Measurements from ENCODE around the gene BEST1. TPM values are rescaled to one million over a fixed set of nuclear protein-coding genes. Genes with fewer than 3 reads are reported as not detected.

Gene BEST1
- total and polyA plus RNA-seq, 2 of the 13 experiments (the other 11 are each of a cell fraction or from before 2014, with no cell fraction given) = 0.09 to 0.65 TPM

DNA sequence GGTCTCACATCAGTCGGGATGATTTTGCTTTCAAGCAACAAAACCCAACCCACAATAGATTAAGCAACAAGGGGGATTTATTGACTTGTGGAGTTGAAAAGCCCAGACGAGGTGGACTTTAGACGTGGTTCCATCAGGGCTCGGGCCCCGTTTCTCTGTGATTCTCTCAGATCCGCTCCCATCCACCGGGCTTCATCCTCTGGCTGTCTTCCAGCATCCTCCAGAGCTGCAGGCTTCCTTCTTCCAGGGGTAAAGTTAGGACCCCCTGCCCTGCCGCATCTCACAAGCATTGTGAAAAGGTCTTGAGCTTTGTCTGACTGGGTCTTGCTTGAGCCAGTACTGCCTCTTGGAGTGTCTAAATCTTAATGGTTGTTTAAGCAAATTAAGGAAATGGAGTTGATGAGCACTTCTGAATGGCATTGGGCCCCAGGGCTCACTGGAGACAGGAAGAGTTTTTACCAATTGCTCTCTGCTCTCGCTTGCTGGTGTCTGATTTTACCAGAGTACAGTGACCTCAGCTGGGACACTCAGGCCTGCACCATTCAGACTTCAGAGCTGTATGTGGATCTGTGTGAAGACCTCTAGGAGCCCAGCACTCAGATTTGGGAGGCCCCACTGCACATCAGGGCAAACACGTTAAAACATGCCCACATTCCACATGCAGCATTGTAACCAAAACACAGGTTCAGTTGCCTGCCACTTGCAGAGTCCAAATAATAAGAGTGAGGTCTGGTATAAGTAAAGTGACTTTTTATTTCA, 30.8 kb downstream of the BEST1 start (continued):
- peak; percentile 96 for TF ChIP-seq ZBTB7B (CRISPR knock-in tag; IDR thresholded peaks at IDR 0.05)
- no peak for TF ChIP-seq ZNF557 (CRISPR knock-in tag; IDR thresholded peaks at IDR 0.05)
- no peak for TF ChIP-seq ZNF724P (CRISPR knock-in tag; IDR thresholded peaks at IDR 0.05; ENCODE audit: borderline replicate concordance)
- peak; percentile 77; the same call in 1 of the 2 replicates for TF ChIP-seq BRF2 (CRISPR knock-in tag; IDR thresholded peaks at IDR 0.05)
- no peak for TF ChIP-seq ELF4 (CRISPR knock-in tag; IDR thresholded peaks at IDR 0.05; ENCODE audit: borderline replicate concordance)
- TF ChIP-seq MTF1 (CRISPR knock-in tag; IDR thresholded peaks at IDR 0.05) = no peak
- TF ChIP-seq ZNF460 (CRISPR knock-in tag; IDR thresholded peaks at IDR 0.05; ENCODE audit: borderline replicate concordance) = no peak
- TF ChIP-seq SMYD3 (CRISPR knock-in tag; IDR thresholded peaks at IDR 0.05) = 0 out of 2 replicates have a peak, but pooled peaks have one; percentile 73
- TF ChIP-seq PRDM4 (CRISPR knock-in tag; IDR thresholded peaks at IDR 0.05; ENCODE audit: borderline replicate concordance) = no peak
- peak; percentile 84; the same call in 1 of the 2 replicates for TF ChIP-seq FOXK1 (CRISPR knock-in tag; IDR thresholded peaks at IDR 0.05; ENCODE audit: borderline replicate concordance, low read depth)
- TF ChIP-seq ZNF543 (CRISPR knock-in tag; IDR thresholded peaks at IDR 0.05) = no peak
- 0 out of 2 replicates have a peak, but pooled peaks have one; percentile 66 for TF ChIP-seq ZNF33B (CRISPR knock-in tag; IDR thresholded peaks at IDR 0.05)
- TF ChIP-seq MEIS2 (CRISPR knock-in tag; IDR thresholded peaks at IDR 0.05) = 0 out of 2 replicates have a peak, but pooled peaks have one; percentile 34
- TF ChIP-seq ZNF878 (CRISPR knock-in tag; IDR thresholded peaks at IDR 0.05) = 0 out of 2 replicates have a peak, but pooled peaks have one; percentile 22
- TF ChIP-seq ZNF576 (CRISPR knock-in tag; IDR thresholded peaks at IDR 0.05) = no peak
- TF ChIP-seq ZNF18 (CRISPR knock-in tag; IDR thresholded peaks at IDR 0.05; ENCODE audit: insufficient replicate concordance) = no peak
- peak; percentile 50; the same call in 1 of the 2 replicates for TF ChIP-seq KAT8 (CRISPR knock-in tag; IDR thresholded peaks at IDR 0.05)
- TF ChIP-seq ZFP82 (CRISPR knock-in tag; IDR thresholded peaks at IDR 0.05; ENCODE audit: borderline replicate concordance) = peak; percentile 74; the same call in 1 of the 2 replicates
- TF ChIP-seq, protein P1, sequence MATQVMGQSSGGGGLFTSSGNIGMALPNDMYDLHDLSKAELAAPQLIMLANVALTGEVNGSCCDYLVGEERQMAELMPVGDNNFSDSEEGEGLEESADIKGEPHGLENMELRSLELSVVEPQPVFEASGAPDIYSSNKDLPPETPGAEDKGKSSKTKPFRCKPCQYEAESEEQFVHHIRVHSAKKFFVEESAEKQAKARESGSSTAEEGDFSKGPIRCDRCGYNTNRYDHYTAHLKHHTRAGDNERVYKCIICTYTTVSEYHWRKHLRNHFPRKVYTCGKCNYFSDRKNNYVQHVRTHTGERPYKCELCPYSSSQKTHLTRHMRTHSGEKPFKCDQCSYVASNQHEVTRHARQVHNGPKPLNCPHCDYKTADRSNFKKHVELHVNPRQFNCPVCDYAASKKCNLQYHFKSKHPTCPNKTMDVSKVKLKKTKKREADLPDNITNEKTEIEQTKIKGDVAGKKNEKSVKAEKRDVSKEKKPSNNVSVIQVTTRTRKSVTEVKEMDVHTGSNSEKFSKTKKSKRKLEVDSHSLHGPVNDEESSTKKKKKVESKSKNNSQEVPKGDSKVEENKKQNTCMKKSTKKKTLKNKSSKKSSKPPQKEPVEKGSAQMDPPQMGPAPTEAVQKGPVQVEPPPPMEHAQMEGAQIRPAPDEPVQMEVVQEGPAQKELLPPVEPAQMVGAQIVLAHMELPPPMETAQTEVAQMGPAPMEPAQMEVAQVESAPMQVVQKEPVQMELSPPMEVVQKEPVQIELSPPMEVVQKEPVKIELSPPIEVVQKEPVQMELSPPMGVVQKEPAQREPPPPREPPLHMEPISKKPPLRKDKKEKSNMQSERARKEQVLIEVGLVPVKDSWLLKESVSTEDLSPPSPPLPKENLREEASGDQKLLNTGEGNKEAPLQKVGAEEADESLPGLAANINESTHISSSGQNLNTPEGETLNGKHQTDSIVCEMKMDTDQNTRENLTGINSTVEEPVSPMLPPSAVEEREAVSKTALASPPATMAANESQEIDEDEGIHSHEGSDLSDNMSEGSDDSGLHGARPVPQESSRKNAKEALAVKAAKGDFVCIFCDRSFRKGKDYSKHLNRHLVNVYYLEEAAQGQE (IDR thresholded peaks at IDR 0.05; ENCODE audit: borderline replicate concordance in 1 of 2, low read depth in 1 of 2, low read length in 2 of 2) = no peak; a peak in 1 of 4 replicates
